CD14-positive monocyte (primary cell): ENCODE results near the gene ACSBG1. TPM values are rescaled to one million over a fixed set of nuclear protein-coding genes. Genes with fewer than 3 reads are reported as not detected.

ENCODE experiments used
- DNase-seq, 3 donors: peaks; one replicate each; pipeline ENCODE4 v3.0.0-alpha.2; 2011 to 2022
- H2AFZ ChIP-seq: 2 replicates; pipeline ENCODE4 v1.6.0; 2012; ENCODE audit warnings: mild to moderate bottlenecking, low read depth, low read length, inconsistent platforms; ENCODE audit not compliant: insufficient read depth, poor library complexity, severe bottlenecking
- H3K27ac ChIP-seq, 2 donors: 1 replicate in 1 of 2; 2 replicates in 1 of 2; pipeline ENCODE4 v1.5.1; 2012 to 2013; ENCODE audit warnings: low read length in 2 of 2, control low read depth in 1 of 2, inconsistent platforms in 1 of 2, low read depth in 1 of 2, mild to moderate bottlenecking in 1 of 2
- H3K27me3 ChIP-seq, 2 donors: one replicate each; pipeline versions ENCODE4 v1.6.0 to v1.6.1; 2011 to 2013; ENCODE audit warnings: low read length in 2 of 2; ENCODE audit not compliant: control insufficient read depth in 2 of 2, insufficient read depth in 2 of 2
- H3K36me3 ChIP-seq, 2 donors: replicated peaks in 1 of 2; 1 replicate in 1 of 2; 2 replicates in 1 of 2; pipeline versions ENCODE4 v1.5.1 to v1.6.1; 2012 to 2013; ENCODE audit warnings: low read length in 2 of 2, control low read depth in 1 of 2, inconsistent platforms in 1 of 2, mild to moderate bottlenecking in 1 of 2; ENCODE audit not compliant: insufficient read depth in 2 of 2, control insufficient read depth in 1 of 2
- H3K4me1 ChIP-seq, 2 donors: 1 replicate in 1 of 2; 2 replicates in 1 of 2; pipeline versions ENCODE4 v1.5.1 to v1.6.1; 2012 to 2013; ENCODE audit warnings: low read length in 2 of 2, control low read depth in 1 of 2, inconsistent platforms in 1 of 2, mild to moderate bottlenecking in 1 of 2, moderate library complexity in 1 of 2; ENCODE audit not compliant: insufficient read depth in 2 of 2, control insufficient read depth in 1 of 2
- H3K4me2 ChIP-seq: replicated peaks from 2 replicates; pipeline ENCODE3; 2012; ENCODE audit warnings: low read length, moderate library complexity, mild to moderate bottlenecking; ENCODE audit not compliant: poor library complexity, severe bottlenecking; ENCODE audit errors: extremely low read depth
- H3K4me3 ChIP-seq, 3 experiments: fragments of 200-600 bp in 1 of 3; sonication (generic) in 1 of 3; replicated peaks in 1 of 3; 1 replicate in 2 of 3; 2 replicates in 1 of 3; pipeline ENCODE4 v1.5.1; 2011 to 2013; ENCODE audit warnings: low read length in 3 of 3, mild to moderate bottlenecking in 3 of 3, control low read depth in 2 of 3, low read depth in 2 of 3, inconsistent platforms in 1 of 3, moderate library complexity in 1 of 3
- H3K79me2 ChIP-seq: 2 replicates; pipeline ENCODE4 v1.6.0; 2012; ENCODE audit warnings: mild to moderate bottlenecking, control low read depth, inconsistent platforms, low read length, moderate library complexity; ENCODE audit not compliant: insufficient read depth
- H3K9ac ChIP-seq: 2 replicates; pipeline ENCODE4 v1.6.0; 2017; ENCODE audit warnings: low read length, mild to moderate bottlenecking; ENCODE audit not compliant: insufficient read depth, poor library complexity, severe bottlenecking
- H3K9me3 ChIP-seq, 2 donors: replicated peaks in 1 of 2; 1 replicate in 1 of 2; 2 replicates in 1 of 2; pipeline versions ENCODE4 v1.5.1 to v1.6.1; 2012 to 2013; ENCODE audit warnings: low read length in 2 of 2, control low read depth in 1 of 2; ENCODE audit not compliant: control insufficient read depth in 1 of 2, insufficient read depth in 1 of 2
- H4K20me1 ChIP-seq: 2 replicates; pipeline ENCODE4 v1.6.0; 2012; ENCODE audit warnings: mild to moderate bottlenecking, low read length, control low read depth, moderate library complexity; ENCODE audit not compliant: insufficient read depth
- H3K27ac Mint-ChIP-seq, 7 donors: one replicate each; pipeline ENCODE4 v1.8.0; 2020; ENCODE audit warnings: mild to moderate bottlenecking in 7 of 7, mixed read lengths in 7 of 7, moderate library complexity in 6 of 7, inconsistent platforms in 2 of 7
- H3K27me3 Mint-ChIP-seq, 3 donors: one replicate each; pipeline ENCODE4 v1.8.0; 2021 to 2022; ENCODE audit warnings: low read depth in 3 of 3, mild to moderate bottlenecking in 3 of 3, mixed read lengths in 3 of 3, moderate library complexity in 3 of 3, inconsistent platforms in 1 of 3
- H3K36me3 Mint-ChIP-seq, 2 donors: one replicate each; pipeline ENCODE4 v1.8.0; 2020; ENCODE audit warnings: mixed read lengths in 2 of 2, inconsistent platforms in 1 of 2, mild to moderate bottlenecking in 1 of 2
- H3K4me1 Mint-ChIP-seq: one replicate; pipeline ENCODE4 v1.8.0; 2020; ENCODE audit warnings: mild to moderate bottlenecking, mixed read lengths
- H3K4me3 Mint-ChIP-seq, 2 donors: one replicate each; pipeline ENCODE4 v1.8.0; 2020; ENCODE audit warnings: mild to moderate bottlenecking in 2 of 2, mixed read lengths in 2 of 2, moderate library complexity in 1 of 2
- H3K9me3 Mint-ChIP-seq, 7 donors: one replicate each; pipeline ENCODE4 v1.8.0; 2020 to 2022; ENCODE audit warnings: mixed read lengths in 7 of 7, mild to moderate bottlenecking in 6 of 7, moderate library complexity in 6 of 7, inconsistent platforms in 2 of 7
- CTCF ChIP-seq: fragments of 200-600 bp; IDR thresholded peaks from one replicate; pipeline ENCODE4 v1.8.0; 2022; ENCODE audit warnings: antibody characterized with exemption, mild to moderate bottlenecking
- WGBS: methylation state at CpG from one replicate; pipeline ENCODE4 v1.1.5; 2013; ENCODE audit warnings: missing lambda C conversion rate; ENCODE audit not compliant: insufficient coverage; 5-methylcytosine and 5-hydroxymethylcytosine counted together
- intact Hi-C, 2 donors: fragments of 100-400 bp; cut with micrococcal nuclease; formaldehyde crosslinking; loops; one replicate each; pipeline versions ENCODE4 v1.15.0 to v1.15.1; 2023
- polyA plus RNA-seq, 3 donors: library from polyadenylated mRNA; depleted of rRNA in 1 of 3; unstranded in 2 of 3; stranded (reverse) in 1 of 3; fragments of 300-500 nt in 2 of 3; fragments of >200 nt in 1 of 3; fragmentation: Illumina TruSeq in 2 of 3; gene quantifications; 1 replicate in 2 of 3; 2 replicates in 1 of 3; pipeline ENCODE4 v1.2.3, GENCODE V29; 2012 to 2021

Gene ACSBG1
- polyA plus RNA-seq, 3 donors, result 0.01 TPM; not detected in 2

GRCh38 chr15:78203346-78204225, 30.8 kb downstream of the ACSBG1 start:
- peaks cover 0 to 8% (median 5%) of the 10 kb centered on the region in 3 donors for H3K27me3 Mint-ChIP-seq
- Histone ChIP-seq H3K27me3 (no peaks in the 10 kb centered on the region), H3K9me3 (no peaks in the 10 kb centered on the region), H3K4me1 (no peaks in the 10 kb centered on the region), H4K20me1 (no peaks in the 10 kb centered on the region), H3K4me3 (no peak overlapping the region), H3K9ac (no peak overlapping the region), H3K36me3 (no peaks in the 10 kb centered on the region), H2AFZ (no peak overlapping the region), H3K79me2 (no peaks in the 10 kb centered on the region), H3K4me2 (no peak overlapping the region), H3K27ac (no peak overlapping the region)
- 69% methylated on average over 6 of the region's 14 CpGs for WGBS
- no peak overlapping the region for H3K4me3 Mint-ChIP-seq
- H3K27ac Mint-ChIP-seq, result peak overlapping the region in 1 of 7 donors; percentile 31
- no peak for DNase-seq
- intact Hi-C loops, result no loop called here
- no peaks in the 10 kb centered on the region for H3K36me3 Mint-ChIP-seq
- no peaks in the 10 kb centered on the region for H3K4me1 Mint-ChIP-seq
- H3K9me3 Mint-ChIP-seq, result no peaks in the 10 kb centered on the region
- no peak for TF ChIP-seq CTCF

- H3K4me3 Mint-ChIP-seq, result no peak overlapping the region
- H3K27me3 Mint-ChIP-seq, result peaks cover 0 to 7% (median 7%) of the 10 kb centered on the region in 3 donors
Observed at GRCh38 chr15:78201281-78202190, 32.8 kb downstream of the ACSBG1 start.

More at GRCh38 chr15:78201281-78202190, 32.8 kb downstream of the ACSBG1 start:
- no peak for TF ChIP-seq CTCF
- Histone ChIP-seq H3K27ac (no peak overlapping the region), H3K27me3 (no peaks in the 10 kb centered on the region), H3K4me1 (peaks cover 0 to 3% of the 10 kb centered on the region in 2 donors), H3K79me2 (no peaks in the 10 kb centered on the region), H3K4me2 (no peak overlapping the region), H3K9ac (no peak overlapping the region), H3K4me3 (no peak overlapping the region), H2AFZ (no peak overlapping the region), H3K36me3 (no peaks in the 10 kb centered on the region), H4K20me1 (no peaks in the 10 kb centered on the region), H3K9me3 (no peaks in the 10 kb centered on the region)
- peaks cover 4% of the 10 kb centered on the region for H3K4me1 Mint-ChIP-seq
- H3K9me3 Mint-ChIP-seq, result no peaks in the 10 kb centered on the region
- H3K36me3 Mint-ChIP-seq, result no peaks in the 10 kb centered on the region
- WGBS, result 78% methylated on average over 6 of the region's 10 CpGs
- H3K27ac Mint-ChIP-seq, result no peak overlapping the region
- DNase-seq, result no peak
- intact Hi-C loops, result no loop called here
